Central memory CD4-positive, alpha-beta T cell (primary cell): ENCODE results near the gene PRODH.
"Not testable (repeated sequence)": the region's sequence is repeated elsewhere in the genome, so short reads cannot be mapped to it uniquely, and the experiment has no call there.

Source experiments
- DNase-seq: peaks from one replicate; pipeline ENCODE4 v3.0.0; 2022
- total RNA-seq, 3 experiments: gene quantifications; one replicate each; lab custom pipeline; 2026; lab: John Stamatoyannopoulos, UW

Gene PRODH, protein sequence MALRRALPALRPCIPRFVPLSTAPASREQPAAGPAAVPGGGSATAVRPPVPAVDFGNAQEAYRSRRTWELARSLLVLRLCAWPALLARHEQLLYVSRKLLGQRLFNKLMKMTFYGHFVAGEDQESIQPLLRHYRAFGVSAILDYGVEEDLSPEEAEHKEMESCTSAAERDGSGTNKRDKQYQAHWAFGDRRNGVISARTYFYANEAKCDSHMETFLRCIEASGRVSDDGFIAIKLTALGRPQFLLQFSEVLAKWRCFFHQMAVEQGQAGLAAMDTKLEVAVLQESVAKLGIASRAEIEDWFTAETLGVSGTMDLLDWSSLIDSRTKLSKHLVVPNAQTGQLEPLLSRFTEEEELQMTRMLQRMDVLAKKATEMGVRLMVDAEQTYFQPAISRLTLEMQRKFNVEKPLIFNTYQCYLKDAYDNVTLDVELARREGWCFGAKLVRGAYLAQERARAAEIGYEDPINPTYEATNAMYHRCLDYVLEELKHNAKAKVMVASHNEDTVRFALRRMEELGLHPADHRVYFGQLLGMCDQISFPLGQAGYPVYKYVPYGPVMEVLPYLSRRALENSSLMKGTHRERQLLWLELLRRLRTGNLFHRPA
- 0 reads per million in 3 experiments for total RNA-seq

DNA sequence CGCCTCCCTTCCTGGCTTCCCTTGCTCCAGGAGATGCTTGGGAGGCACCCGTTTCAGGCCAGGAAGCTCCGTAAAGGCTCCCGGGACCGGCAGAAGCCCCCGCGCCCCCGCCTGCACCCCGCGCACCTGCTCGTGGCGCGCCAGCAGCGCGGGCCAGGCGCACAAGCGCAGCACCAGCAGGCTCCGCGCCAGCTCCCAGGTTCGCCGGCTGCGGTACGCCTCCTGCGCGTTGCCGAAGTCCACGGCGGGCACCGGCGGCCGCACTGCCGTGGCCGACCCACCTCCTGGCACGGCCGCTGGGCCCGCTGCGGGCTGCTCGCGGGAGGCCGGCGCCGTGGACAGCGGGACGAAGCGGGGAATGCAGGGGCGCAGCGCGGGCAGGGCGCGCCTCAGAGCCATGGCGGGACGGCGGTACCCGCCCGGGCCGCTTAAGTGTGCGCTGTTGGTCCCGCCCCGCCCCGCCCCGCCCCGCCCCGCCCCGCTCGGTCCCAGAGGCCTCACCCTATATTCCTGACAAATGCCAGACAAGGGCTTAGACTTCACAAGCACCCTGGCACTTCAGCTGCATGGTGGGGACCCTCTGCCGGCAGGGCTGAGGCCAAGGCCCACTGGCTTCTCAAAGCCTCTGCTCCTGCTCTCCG, at the start of gene PRODH:
PRODH (minus strand) TSS at position 405 of the 641 bp plus-strand sequence; CDS start at position 399, 6 bp downstream.
- no peak for DNase-seq

DNA sequence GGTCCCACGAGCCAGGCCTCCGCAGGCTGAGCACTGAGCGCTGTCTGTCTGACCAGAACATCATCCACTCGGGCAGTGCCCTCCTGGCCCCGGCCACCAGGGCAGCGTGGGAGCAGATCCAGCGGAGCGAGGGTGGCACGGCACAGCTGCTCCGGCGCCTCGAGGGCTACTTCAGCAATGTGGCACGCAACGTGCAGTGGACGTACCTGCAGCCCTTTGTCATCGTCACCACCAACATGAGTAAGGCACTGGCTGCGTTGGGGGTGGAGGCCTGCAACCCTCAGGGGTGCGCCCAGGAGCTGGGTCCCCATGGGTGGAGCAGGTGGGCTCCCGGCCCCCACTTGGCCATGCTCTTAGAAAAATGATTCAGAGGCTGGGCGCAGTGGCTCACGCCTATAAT, 49.7 kb upstream of the PRODH start:
- DNase-seq = no peak

DNA sequence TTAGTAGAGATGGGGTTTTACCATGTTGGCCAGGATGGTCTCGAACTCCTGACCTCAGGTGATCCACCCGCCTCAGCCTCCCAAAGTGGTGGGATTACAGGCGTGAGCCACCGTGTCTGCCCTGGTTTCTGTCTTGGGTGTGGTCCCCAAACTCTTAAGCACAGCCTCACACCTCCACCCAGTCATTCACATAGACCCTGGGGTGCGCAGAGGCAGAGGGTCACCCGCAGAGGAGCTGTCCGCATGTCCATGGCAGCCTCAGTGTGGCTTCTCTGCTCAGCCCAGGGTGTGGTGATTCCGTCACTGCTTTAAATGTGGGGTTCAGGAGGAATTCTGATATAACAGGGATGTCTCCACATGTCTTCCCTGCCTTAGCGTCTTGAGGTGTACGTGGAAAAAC, 48.5 kb upstream of the PRODH start:
- DNase-seq = no peak

DNA sequence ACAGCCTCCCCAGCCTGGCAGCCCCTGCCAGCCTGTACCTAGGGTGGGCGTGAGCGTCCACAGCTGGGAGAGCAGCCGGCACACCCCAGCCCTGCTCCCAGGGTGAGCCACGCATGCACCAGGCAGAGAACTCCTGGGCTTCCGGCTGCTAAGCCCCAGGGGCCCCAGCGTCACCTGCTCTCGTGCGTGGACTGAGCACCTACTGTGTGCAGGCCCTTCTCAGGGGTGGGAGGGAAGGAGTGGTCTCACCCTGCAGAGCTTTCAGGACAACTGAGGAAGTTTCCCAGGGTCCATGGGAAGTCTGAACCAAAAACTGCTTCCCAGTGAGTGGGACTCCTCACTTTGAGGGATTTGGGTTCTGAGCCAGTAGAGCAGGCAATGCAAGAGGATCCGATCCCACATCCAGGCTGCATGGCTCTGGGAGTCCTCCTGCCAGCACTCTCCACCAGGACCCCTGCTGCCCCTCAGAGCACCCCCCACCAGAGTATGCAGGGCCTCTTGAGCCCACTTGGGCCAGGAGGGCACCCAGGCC, 47.1 kb upstream of the PRODH start:
- no peak for DNase-seq

DNA sequence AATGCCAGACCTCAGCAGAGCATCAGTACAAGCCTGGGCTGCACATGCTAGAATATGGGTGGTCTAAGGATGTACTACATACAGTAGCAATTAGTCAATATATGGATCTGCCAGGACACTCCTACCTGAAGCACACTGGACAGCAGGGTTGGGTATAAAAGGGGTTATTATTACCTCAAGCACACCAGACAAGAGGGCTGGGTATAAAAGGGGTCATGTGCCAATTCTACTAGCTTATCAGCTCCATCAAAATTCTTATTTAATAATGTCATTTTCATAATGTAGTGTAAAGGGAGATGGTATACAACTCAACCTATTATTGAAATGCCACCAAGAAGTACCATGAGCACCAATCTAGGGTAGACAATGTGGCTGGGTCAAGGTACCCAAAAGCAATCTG, 44.7 kb upstream of the PRODH start:
- DNase-seq = no peak

DNA sequence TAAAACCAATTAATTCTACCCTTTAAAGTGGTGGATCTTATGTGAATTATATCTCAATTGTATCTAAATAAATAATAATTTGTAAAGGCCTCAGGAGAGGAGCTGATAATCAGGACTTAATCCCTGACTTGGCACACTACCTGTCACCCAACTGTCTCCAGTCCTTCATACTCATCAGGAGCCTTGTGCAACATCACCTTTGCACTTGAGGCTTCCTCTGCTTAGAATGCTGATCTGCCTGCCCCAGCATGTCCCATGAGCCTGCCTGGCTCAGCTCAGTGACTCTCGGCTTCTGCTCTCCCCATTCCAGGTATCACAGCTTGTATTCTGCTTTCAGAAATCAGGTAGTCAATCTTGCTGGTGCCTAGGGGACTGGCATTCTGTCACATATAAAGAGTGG, 43.9 kb upstream of the PRODH start:
- no peak for DNase-seq

DNA sequence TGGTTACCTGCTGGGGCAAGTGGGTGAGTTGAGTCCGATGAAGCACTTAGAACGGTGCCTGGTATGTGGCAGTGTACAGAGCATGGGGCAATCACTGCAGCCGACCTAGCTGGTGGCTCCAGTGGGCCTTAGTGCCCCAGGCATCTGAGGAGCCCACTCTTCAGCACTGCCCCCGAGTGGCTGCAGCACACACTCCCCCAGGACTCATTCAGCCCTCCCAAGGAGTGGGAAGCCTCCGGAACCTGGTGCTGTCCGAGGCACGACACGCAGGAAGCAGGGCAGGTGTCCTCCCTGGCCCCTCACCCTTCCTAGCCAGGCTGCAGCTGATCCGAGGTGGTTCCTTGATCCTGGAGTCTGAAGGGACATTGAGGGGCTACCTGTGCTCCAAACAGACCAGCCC, 42.4 kb upstream of the PRODH start:
- no peak for DNase-seq

DNA sequence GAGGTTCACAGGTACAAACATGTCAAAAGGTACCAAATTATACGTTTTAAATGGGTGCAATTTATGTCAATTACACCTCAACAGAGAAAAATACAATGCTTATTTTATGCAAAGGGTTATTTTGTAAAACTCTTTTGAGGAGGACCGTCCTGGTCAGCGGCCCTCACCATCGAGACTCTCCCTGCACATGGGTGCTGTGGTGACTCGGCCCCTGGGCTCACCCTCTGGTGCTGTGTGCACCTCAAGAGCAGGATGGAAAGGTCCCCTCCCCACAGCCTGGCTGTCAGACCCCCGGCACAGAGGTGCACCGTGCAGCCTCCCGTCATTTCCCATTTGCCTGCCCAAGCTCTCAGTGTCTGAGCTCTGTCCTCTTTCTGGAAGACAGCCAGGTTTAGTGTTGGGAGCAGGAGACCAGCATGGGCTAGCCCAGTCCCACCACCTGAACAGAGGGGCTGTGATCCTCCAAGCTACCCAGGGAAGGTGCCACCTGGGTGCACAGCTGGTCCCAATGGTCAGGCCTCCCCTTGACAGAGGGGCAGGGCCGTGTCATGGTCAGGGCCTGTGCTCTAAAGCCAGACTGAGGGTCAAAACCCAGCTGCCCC, 41.8 kb upstream of the PRODH start:
- no peak for DNase-seq

DNA sequence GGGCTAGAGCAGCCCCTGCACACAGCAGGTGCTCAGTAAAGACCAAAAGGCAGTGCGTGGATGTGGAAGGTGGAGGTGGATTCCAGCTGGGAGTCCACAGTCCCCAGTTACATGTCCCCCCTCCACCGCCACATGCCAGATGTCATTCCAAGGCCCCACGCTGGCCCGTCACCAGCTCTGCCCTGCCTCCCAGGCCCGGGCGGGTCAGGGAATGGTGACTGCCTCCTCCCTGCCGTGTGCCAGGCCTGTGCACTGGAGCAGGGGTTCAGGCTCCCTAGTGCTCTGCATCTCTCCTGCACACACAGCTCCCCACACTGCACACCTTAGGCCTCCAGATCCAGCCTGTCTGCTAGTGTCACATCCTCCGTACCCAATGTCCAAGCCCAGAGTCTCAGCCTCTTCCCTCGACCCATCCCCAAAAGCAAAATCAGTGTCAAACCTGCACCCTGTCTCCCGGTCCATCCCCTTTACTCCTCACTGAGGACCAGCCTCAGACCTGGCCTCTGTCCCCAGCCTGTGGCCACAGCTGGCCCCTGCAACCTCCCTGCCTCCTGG, 40.2 kb upstream of the PRODH start:
- no peak for DNase-seq

DNA sequence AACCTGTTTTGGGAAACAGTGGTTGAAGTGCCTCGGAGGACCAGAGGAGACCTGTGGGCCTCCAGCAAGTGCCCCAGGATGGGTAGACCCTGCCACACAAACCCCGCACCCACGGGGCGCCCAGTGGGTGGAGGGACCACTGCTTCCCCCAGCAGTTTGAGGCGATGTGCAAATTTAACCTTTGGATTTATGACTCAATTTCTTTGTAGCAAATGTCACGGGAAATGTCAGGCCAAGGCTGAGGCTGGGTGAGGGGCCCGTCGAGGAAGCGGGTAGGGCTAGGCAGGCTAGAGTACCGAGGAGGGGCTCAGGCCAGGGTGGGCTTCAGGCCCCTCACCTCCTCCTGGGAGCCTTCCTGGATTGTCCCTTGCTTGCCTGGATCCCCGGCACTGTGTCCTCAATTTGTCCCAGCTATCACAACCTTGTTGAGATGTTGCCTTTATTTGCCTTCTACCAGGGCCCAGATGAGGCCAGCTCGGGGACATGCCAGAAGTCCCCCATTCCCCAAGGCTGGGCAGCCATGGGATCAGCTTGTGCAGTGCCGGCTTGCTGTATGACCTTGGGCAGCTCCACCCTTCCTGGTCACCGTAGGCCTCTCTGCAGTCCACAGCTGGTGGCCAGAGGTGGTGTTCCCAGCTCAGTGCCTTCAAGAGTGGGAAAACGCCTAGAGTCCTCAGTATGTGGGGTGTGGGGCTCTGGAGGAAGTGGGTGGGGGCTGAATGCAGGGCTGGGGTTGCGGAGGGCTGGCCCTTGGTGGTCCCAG, 39.5 kb upstream of the PRODH start:
- DNase-seq = no peak

DNA sequence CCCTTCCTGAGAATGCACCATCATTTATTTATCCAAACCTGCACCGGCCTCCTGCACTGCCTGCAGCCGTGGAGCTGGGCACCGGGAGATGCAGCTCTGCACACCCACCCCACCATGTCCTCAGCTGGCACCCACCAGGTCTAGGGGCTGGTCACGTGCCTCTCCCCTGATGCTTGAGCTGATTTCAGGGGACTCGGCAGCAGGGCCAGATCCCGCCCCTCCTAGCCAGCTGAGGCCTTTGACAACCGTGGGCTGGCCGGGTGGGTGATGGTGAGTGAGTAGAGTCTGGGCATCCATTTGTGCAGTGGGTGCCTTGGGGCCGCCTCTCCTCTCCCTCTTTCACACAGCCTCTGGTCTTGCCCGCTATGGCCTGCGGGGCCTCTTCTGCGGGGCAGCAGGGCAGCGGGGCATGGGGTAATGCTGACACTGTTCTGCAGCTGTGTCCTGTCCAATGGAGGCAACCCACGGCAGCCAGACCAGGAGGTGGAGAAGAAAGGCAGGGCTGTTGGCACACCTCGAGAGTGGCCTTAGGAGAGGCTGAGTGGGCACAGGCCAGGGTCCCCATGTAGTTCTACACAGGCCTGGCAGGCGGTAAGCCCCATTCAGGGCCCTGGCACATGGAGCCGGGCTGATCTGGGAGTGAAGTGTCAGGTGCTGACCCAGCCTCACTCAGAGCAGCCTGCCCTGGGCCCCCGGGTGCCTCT, 38.5 kb upstream of the PRODH start:
- DNase-seq = no peak

DNA sequence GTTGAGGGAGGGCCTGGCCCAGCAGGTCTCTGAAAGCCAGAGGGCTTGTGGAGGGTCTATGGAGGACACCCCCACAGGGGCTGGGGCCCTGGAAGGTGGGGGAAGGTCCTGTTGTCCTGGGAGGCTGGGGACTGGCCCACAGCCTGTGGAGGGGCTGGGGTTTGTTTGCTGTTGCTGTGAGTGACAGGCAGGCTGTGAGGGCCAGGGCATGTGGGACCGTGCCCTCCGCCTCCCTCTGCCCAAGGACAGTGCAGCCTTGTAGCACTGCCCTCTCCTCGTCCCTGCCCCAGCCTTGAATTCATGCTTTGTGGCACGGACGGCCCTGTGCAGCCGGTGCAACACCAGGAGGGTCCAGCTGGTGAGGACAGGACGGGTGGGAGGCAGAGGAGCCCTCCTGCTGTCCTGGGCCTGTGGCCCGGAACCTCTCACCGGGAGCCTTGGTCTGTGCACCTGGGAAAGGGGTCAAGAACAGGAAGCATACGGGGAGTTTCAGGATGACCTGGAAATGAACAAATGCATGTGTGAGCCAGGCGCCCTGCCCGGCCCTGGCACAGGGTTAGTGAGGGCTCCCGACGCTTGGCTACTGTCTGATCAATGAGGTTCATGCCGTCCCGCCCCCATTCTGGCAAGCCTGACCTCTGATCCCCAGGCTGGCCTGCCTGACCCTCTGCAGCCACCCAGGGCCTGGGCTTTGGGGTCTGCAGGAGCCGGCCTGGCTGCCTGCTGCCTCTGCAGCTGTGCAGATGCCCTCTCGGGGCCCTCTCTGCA, 37.4 kb upstream of the PRODH start:
- no peak for DNase-seq

DNA sequence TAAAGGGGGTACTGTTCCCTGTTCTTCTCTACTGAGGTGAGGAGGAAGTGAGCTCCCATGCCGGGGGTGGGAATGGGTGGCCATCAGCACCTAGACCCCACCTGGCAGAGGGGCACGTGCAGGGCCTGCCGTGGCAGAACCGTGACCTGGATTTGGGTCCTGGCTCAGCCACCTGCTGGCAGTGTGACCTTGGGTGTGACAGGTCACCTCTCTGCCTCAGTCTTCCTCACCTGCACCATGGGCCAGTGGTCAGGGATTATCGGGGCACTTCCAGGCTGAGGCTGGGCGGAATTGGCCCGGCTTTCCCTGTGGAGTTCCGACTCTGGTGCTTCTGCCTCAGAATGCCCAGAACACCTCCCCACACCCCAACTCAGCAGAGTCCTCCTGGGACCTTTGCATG, 36.5 kb upstream of the PRODH start:
- DNase-seq = not testable (repeated sequence)

DNA sequence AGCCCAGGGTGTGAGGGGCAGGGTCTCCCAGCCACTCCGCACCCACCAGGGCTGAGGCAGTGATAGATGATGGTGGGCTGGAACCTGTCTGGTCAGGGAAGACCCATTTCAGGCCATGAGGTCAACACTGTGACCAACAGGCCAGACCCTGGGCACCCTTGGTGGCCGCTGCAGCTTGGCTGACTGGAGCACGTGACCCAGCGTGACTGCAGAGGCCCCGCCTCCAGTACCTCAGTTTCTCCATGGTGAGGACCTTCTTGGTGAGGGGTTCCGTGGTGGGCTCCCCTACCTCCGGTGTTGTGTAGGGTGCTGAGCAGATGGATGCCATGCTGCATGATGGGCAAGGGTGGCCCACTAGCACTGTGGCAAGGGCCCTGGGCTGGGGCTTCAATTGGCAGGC, 35.9 kb upstream of the PRODH start:
- DNase-seq = not testable (repeated sequence)

DNA sequence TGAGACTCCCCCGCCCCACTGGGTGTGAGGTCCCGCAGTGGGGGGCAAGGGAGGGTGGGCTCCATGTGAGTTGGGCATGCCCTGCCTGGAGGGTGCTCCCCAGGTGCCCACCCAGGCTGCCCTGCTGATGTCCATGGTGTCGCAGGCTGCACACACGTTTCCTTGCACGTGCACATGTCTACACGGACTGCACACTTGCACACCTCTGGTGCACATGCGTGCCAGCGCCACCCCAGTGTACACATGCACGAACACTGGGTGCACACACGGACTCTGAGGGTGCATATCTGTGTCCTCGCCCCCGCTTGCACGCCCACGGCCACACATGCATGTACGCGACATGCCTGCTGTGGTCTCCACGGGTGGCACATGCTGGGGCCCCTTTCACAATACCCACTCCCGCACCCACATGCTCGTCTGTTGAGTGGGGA, 35.2 kb upstream of the PRODH start:
- no peak for DNase-seq

DNA sequence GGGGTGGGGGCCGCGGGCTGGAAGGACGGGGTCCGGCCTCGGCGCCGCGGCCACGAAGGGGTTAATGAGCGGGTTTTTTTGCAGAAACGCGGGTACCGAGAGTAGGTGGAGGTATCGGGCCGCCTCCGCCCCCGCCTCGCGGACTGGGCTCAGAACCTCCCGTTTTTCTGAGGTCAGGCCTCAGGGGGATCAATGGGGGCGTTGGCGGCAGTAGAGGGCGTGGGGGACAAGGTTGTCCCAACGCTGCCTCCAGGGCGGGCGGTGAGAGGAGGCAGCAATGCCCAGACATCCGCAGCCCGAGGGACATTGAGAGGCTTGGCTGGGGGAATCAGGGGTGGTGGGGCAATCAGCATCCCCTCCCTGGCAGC, 34.8 kb upstream of the PRODH start:
- DNase-seq = no peak

DNA sequence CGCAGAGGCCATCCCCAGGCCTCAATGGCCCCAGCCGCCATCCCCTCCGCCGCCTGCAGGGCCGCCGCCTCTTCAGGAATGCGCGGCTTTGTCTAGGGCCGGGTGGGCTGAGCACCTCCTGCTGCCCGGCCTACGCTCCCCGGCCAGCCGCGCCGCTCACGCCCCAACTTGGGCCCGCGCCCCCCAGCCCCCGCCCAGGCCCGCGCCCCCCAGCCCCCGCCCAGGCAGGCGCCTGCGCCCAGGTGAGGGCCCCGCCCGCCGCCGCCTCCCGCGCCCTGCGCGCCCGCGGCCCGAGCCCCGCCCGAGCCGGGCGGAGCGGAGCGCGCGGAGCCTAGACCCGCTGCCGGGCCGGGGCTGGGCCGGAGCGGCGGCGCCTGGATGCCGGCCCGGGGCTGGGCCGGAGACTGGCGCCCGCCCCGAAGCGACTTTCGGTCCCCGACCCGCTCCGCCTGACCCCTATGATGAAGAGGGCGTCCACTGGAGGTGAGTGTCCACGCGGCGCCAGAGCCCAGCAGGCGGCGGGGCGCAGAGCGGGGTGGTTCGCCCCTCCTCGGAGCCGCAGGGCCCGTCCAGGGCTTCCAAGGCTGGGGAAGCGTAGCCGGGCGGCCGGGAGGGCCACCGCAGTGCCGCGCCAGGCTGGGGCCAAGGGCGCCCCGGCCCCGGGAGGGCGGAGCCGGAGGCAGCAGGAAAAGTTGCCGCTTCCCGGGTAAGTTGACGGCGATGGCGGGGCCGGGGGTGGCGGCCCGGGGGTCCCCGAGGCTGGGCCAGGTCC, 34.3 kb upstream of the PRODH start:
- no peak for DNase-seq

DNA sequence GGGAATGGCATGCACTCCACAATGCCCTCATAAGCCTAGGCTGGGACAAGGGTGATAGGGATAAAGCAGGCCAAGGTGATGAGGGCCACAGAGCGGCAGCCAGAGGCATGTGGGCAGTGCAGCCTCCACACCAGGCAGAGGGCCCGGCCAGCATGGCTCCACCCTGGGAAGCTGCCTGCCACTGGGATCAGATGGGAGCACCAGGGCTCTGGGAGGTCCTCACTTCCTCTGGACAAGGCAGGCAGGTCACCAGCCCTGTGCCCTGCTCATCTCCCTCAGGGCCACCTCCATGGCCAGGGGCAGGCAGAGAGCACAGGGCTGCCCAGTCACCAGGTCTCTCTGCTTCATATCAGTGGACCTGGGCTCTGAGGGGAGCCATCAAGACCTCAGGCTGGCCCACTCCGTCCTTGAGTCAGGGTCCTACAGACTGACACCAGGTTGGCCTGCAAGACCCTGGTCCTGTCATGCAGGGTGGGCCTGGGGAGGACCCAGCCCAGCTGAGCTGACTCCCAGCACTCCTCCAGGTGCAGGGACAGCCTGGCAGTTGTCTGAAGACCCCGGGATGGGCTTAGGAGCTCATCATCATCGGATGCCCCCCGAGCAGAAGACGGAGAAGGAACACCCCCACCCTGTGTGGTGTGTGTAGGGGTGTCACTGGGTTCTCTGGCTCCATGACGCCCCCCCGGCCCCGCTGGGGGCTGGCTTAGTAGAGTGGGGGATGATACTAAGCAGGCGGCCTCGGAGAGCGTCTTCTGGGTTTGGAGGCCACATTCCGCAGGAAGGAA, 33.3 kb upstream of the PRODH start:
- not testable (repeated sequence) for DNase-seq
